Left ventricle myocardium inferior (tissue), 1 donor: ENCODE measurements around the gene SEMA6B. TPM values are rescaled to one million over a fixed set of nuclear protein-coding genes. Genes with fewer than 3 reads are reported as not detected.
A peak's percentile ranks its signal among the peaks of the same experiment; 100 is the strongest.

Source experiments
- DNase-seq: peaks from one replicate; pipeline ENCODE4 v3.0.0-alpha.2; 2020
- H3K27ac ChIP-seq: fragments of 200-600 bp; replicated peaks from 2 replicates; pipeline ENCODE4 v1.8.0; 2021
- H3K27me3 ChIP-seq: fragments of 200-600 bp; 2 replicates; pipeline ENCODE4 v1.8.0; 2021; ENCODE audit warnings: low read depth
- H3K36me3 ChIP-seq: fragments of 200-600 bp; 2 replicates; pipeline ENCODE4 v1.8.0; 2021
- H3K4me1 ChIP-seq: fragments of 200-600 bp; 2 replicates; pipeline ENCODE4 v1.8.0; 2021
- H3K4me3 ChIP-seq: fragments of 200-600 bp; 2 replicates; pipeline ENCODE4 v1.8.0; 2021; ENCODE audit warnings: mild to moderate bottlenecking, moderate library complexity
- H3K9me3 ChIP-seq: fragments of 200-600 bp; replicated peaks from 2 replicates; pipeline ENCODE4 v1.8.0; 2021
- CTCF ChIP-seq: fragments of 200-600 bp; IDR thresholded peaks from 2 replicates; pipeline ENCODE4 v1.8.0; 2021; ENCODE audit warnings: antibody characterized with exemption, mild to moderate bottlenecking, borderline replicate concordance
- intact Hi-C: fragments of 100-400 bp; cut with micrococcal nuclease; formaldehyde crosslinking; loops from one replicate; pipeline ENCODE4 v1.11.0; 2022
- total RNA-seq: library from RNA; stranded (reverse); fragmentation: NEBNext Ultra II Directional; extraction: Animal tissue kit (Norgen Biotek cat#: 25700); gene quantifications from one replicate; pipeline ENCODE4 v1.2.1, GENCODE V29; 2021
- donor health status: DM: no; HTN: yes; CAD: no; lungs with severe emphysema.

SEMA6B gene
- total RNA-seq, 1 donor from 2014 or later, result 7.2 TPM

GRCh38 chr19:4582980-4583842 is 23.7 kb upstream of the SEMA6B start:
- Histone ChIP-seq H3K9me3 (no peaks in the 10 kb centered on the region), H3K27me3 (peaks cover 86% of the 10 kb centered on the region), H3K4me3 (no peak overlapping the region), H3K4me1 (peaks cover 25% of the 10 kb centered on the region), H3K36me3 (no peaks in the 10 kb centered on the region), H3K27ac (no peak overlapping the region)
- intact Hi-C loops, result no loop called here
- no peak for TF ChIP-seq CTCF
- no peak for DNase-seq

GRCh38 chr19:4581666-4582553 is 22.4 kb upstream of the SEMA6B start:
- H3K27me3 ChIP-seq, result peaks cover 87% of the 10 kb centered on the region
- no peaks in the 10 kb centered on the region for H3K36me3 ChIP-seq
- H3K4me1 ChIP-seq, result peaks cover 25% of the 10 kb centered on the region
- H3K4me3 ChIP-seq, result peak overlapping the region; percentile 61
- no peaks in the 10 kb centered on the region for H3K9me3 ChIP-seq
- TF ChIP-seq CTCF, result no peak
- intact Hi-C loops, result no loop called here
- no peak overlapping the region for H3K27ac ChIP-seq
- no peak for DNase-seq

GRCh38 chr19:4580961-4581665 is 21.6 kb upstream of the SEMA6B start:
- Histone ChIP-seq H3K4me1 (peaks cover 26% of the 10 kb centered on the region), H3K4me3 (peak overlapping the region; percentile 61), H3K9me3 (no peaks in the 10 kb centered on the region), H3K36me3 (no peaks in the 10 kb centered on the region), H3K27me3 (peaks cover 81% of the 10 kb centered on the region), H3K27ac (no peak overlapping the region)
- intact Hi-C loops, result no loop called here
- DNase-seq, result no peak
- no peak for TF ChIP-seq CTCF

- Histone ChIP-seq H3K4me3 (peak overlapping the region; percentile 61), H3K27me3 (peaks cover 81% of the 10 kb centered on the region), H3K9me3 (no peaks in the 10 kb centered on the region), H3K36me3 (no peaks in the 10 kb centered on the region), H3K4me1 (peaks cover 34% of the 10 kb centered on the region), H3K27ac (peak overlapping the region; percentile 12)
- DNase-seq, result no peak
- TF ChIP-seq CTCF, result no peak
- intact Hi-C loops, result no loop called here
Measured at GRCh38 chr19:4580021-4580901, 20.8 kb upstream of the SEMA6B start.
